A549 (cell line): ENCODE results near the gene ATP2B3. TPM values are rescaled to one million over a fixed set of nuclear protein-coding genes. Genes with fewer than 3 reads are reported as not detected.

Source experiments
- ATAC-seq, 2 experiments: fragments of 200-7000 bp in 1 of 2; fragments of >200 bp in 1 of 2; cut with Nextera tagmentation in 1 of 2; cut with Tn5 transposase in 1 of 2; 3 replicates each; pipeline versions ENCODE4 v1.8.0 to v1.9.1; 2018 to 2020; ENCODE audit warnings: mild to moderate bottlenecking in 1 of 2, moderate library complexity in 1 of 2
- CTCF ChIA-PET: fragments of 300-600 bp; sonication (Branson Sonifier 250); formaldehyde crosslinking; extraction: SDS; loops from one replicate; lab custom pipeline; 2021; ENCODE audit warnings: antibody characterized with exemption, inconsistent platforms; lab: Yijun Ruan, JAX
- POLR2A ChIA-PET: fragments of 350-600 bp; formaldehyde crosslinking; extraction: SDS; loops from one replicate; lab custom pipeline; 2021; ENCODE audit warnings: antibody characterized with exemption, inconsistent platforms; lab: Yijun Ruan, JAX
- DNase-seq, 2 experiments: peaks; one replicate each; pipeline versions ENCODE4 v3.0.0 to v3.0.0-alpha.2; 2011 to 2016; ENCODE audit warnings: low read depth in 1 of 2, low spot score in 1 of 2
- FAIRE-seq: peaks from 2 replicates; lab custom pipeline; 2011; peaks lifted over from hg19 to GRCh38; lab: Jason Lieb, UNC
- H3K27ac ChIP-seq, 2 experiments: fragments of >200 bp; sonication (Bioruptor Twin); formaldehyde crosslinking; 3 replicates each; pipeline ENCODE4 v1.5.1; 2016 to 2017
- H3K4me1 ChIP-seq: fragments of >200 bp; sonication (Bioruptor Twin); formaldehyde crosslinking; 3 replicates; pipeline ENCODE4 v1.6.1; 2016
- H3K4me2 ChIP-seq: fragments of >200 bp; sonication (Bioruptor Twin); formaldehyde crosslinking; 3 replicates; pipeline ENCODE4 v1.6.1; 2016
- H3K4me3 ChIP-seq: fragments of >200 bp; sonication (Bioruptor Twin); formaldehyde crosslinking; 3 replicates; pipeline ENCODE4 v1.5.1; 2016
- H3K9me3 ChIP-seq: fragments of >200 bp; sonication (Bioruptor Twin); formaldehyde crosslinking; 3 replicates; pipeline ENCODE4 v1.6.1; 2016
- ATOH8 ChIP-seq: fragments of 250-450 bp; sonication (Bioruptor Pico); IDR thresholded peaks from 2 replicates; pipeline ENCODE4 v1.5.0; 2020; ENCODE audit warnings: low read depth, mild to moderate bottlenecking, moderate library complexity
- BHLHE40 ChIP-seq: IDR thresholded peaks from 2 replicates; pipeline ENCODE4 v1.6.1; 2012; ENCODE audit warnings: low read depth, low read length, inconsistent platforms
- CBX2 ChIP-seq: fragments of 200-600 bp; sonication (generic); IDR thresholded peaks from 2 replicates; pipeline ENCODE4 v1.6.1; 2016; ENCODE audit warnings: low read depth, mild to moderate bottlenecking, borderline replicate concordance
- CBX8 ChIP-seq: fragments of 200-600 bp; sonication (generic); IDR thresholded peaks from 2 replicates; pipeline ENCODE4 v1.6.1; 2016
- CHD4 ChIP-seq: fragments of 200-600 bp; sonication (generic); IDR thresholded peaks from 2 replicates; pipeline ENCODE4 v1.6.1; 2016; ENCODE audit warnings: antibody characterized with exemption, mild to moderate bottlenecking, borderline replicate concordance
- EHF ChIP-seq: fragments of 250-450 bp; sonication (Bioruptor Pico); IDR thresholded peaks from 2 replicates; pipeline ENCODE4 v1.5.0; 2020; ENCODE audit warnings: mild to moderate bottlenecking
- ELK1 ChIP-seq: fragments of 150-350 bp; IDR thresholded peaks from 2 replicates; pipeline ENCODE4 v1.6.1; 2014; ENCODE audit warnings: low read depth, mild to moderate bottlenecking, low read length
- ESRRA ChIP-seq: fragments of 150-350 bp; IDR thresholded peaks from 2 replicates; pipeline ENCODE4 v1.6.1; 2014; ENCODE audit warnings: mild to moderate bottlenecking, low read length, borderline replicate concordance
- GATA3 ChIP-seq: IDR thresholded peaks from 2 replicates; pipeline ENCODE4 v1.6.1; 2012; ENCODE audit warnings: borderline replicate concordance
- HES2 ChIP-seq: fragments of >200 bp; sonication (Bioruptor Twin); formaldehyde crosslinking; IDR thresholded peaks from 2 replicates; pipeline ENCODE4 v1.6.1; 2016
- HMGXB4 ChIP-seq: fragments of 250-450 bp; sonication (Bioruptor Pico); IDR thresholded peaks from 2 replicates; pipeline ENCODE4 v1.5.0; 2021; ENCODE audit warnings: mild to moderate bottlenecking, moderate library complexity, borderline replicate concordance
- HOXA7 ChIP-seq: fragments of 250-450 bp; sonication (Bioruptor Pico); IDR thresholded peaks from 2 replicates; pipeline ENCODE4 v1.5.0; 2020; ENCODE audit warnings: mild to moderate bottlenecking, moderate library complexity
- JUN ChIP-seq, 2 experiments: fragments of >200 bp; sonication (Bioruptor Twin); formaldehyde crosslinking; IDR thresholded peaks; 2 replicates in 1 of 2; 3 replicates in 1 of 2; pipeline ENCODE4 v1.6.1; 2016 to 2017
- JUNB ChIP-seq: fragments of >200 bp; sonication (Bioruptor Twin); formaldehyde crosslinking; IDR thresholded peaks from 2 replicates; pipeline ENCODE4 v1.6.1; 2016
- KDM1A ChIP-seq: fragments of 200-600 bp; sonication (generic); IDR thresholded peaks from 2 replicates; pipeline ENCODE4 v1.6.1; 2016; ENCODE audit warnings: low read depth, mild to moderate bottlenecking
- MAFK ChIP-seq: fragments of 450-650 bp; IDR thresholded peaks from 2 replicates; pipeline ENCODE4 v1.6.1; 2014; ENCODE audit not compliant: partially characterized antibody
- PHF8 ChIP-seq: fragments of 200-600 bp; sonication (generic); IDR thresholded peaks from 2 replicates; pipeline ENCODE4 v1.6.1; 2016; ENCODE audit warnings: low read depth, mild to moderate bottlenecking, antibody characterized with exemption, moderate library complexity, borderline replicate concordance
- POLR2AphosphoS2 ChIP-seq: conservative IDR thresholded peaks from 2 replicates; pipeline ENCODE4 v1.6.1; 2012; ENCODE audit warnings: low read length, improper control_type of control experiment, inconsistent platforms
- RAD21 ChIP-seq, 2 experiments: fragments of >200 bp in 1 of 2; sonication (Bioruptor Twin) in 1 of 2; formaldehyde crosslinking in 1 of 2; IDR thresholded peaks in 1 of 2; conservative IDR thresholded peaks in 1 of 2; 2 replicates in 1 of 2; 3 replicates in 1 of 2; pipeline ENCODE4 v1.6.1; 2012 to 2018; ENCODE audit warnings: inconsistent platforms in 1 of 2
- RARB ChIP-seq: fragments of 250-450 bp; sonication (Bioruptor Pico); IDR thresholded peaks from 2 replicates; pipeline ENCODE4 v1.8.0; 2021; ENCODE audit warnings: mild to moderate bottlenecking, moderate library complexity
- REST ChIP-seq: fragments of 200-600 bp; sonication (generic); IDR thresholded peaks from 2 replicates; pipeline ENCODE4 v1.6.1; 2016; ENCODE audit warnings: antibody characterized with exemption, mild to moderate bottlenecking, moderate library complexity
- RFX5 ChIP-seq: fragments of 450-650 bp; IDR thresholded peaks from 2 replicates; pipeline ENCODE4 v1.7.1; 2014; ENCODE audit warnings: antibody characterized with exemption, mild to moderate bottlenecking, moderate library complexity
- RNF2 ChIP-seq: fragments of 200-600 bp; sonication (generic); IDR thresholded peaks from 2 replicates; pipeline ENCODE4 v1.6.1; 2016; ENCODE audit warnings: low read depth, mild to moderate bottlenecking, antibody characterized with exemption, moderate library complexity, borderline replicate concordance
- TP53 ChIP-seq: fragments of 250-450 bp; sonication (Bioruptor Pico); IDR thresholded peaks from 2 replicates; pipeline ENCODE4 v1.5.0; 2021; ENCODE audit warnings: mild to moderate bottlenecking, moderate library complexity
- ZC3H11A ChIP-seq: fragments of 450-650 bp; IDR thresholded peaks from 2 replicates; pipeline ENCODE4 v1.6.1; 2014; ENCODE audit warnings: antibody characterized with exemption, mild to moderate bottlenecking
- ZNF302 ChIP-seq: fragments of 250-450 bp; sonication (Bioruptor Pico); IDR thresholded peaks from 2 replicates; pipeline ENCODE4 v1.9.0; 2021; ENCODE audit warnings: inconsistent platforms, mild to moderate bottlenecking, moderate library complexity
- ZSCAN20 ChIP-seq: fragments of 250-450 bp; sonication (Bioruptor Pico); IDR thresholded peaks from 2 replicates; pipeline ENCODE4 v1.8.0; 2022; ENCODE audit warnings: mild to moderate bottlenecking, moderate library complexity
- WGBS: methylation state at CpG from one replicate; pipeline ENCODE4 v1.1.6; 2017; ENCODE audit errors: missing lambda C conversion rate; 5-methylcytosine and 5-hydroxymethylcytosine counted together
- polyA plus RNA-seq, 4 experiments: library from polyadenylated mRNA; depleted of rRNA in 3 of 4; stranded (reverse); fragments of >200 nt; fragmentation: RNase III in 1 of 4; extraction: RNeasy Plus Mini Kit Qiagen cat#74134 plus additional on column Dnase treatment in 1 of 4; gene quantifications; 2 replicates in 3 of 4; 3 replicates in 1 of 4; pipeline ENCODE4 v1.2.3, GENCODE V29; 2011 to 2017

ATP2B3 gene
- polyA plus RNA-seq, 2 of the 4 experiments (the other 2 are of a cell fraction) = 0.13 to 0.30 TPM

- FAIRE-seq (no peak), DNase-seq (no peak), ATAC-seq (no peak)
- Histone ChIP-seq H3K4me3 (no peak overlapping the region), H3K4me1 (no peaks in the 10 kb centered on the region), H3K27ac (no peak overlapping the region), H3K4me2 (no peak overlapping the region), H3K9me3 (no peaks in the 10 kb centered on the region)
- ChIA-PET POLR2A (no interaction called here), CTCF (interaction anchor here (0.8 to 2.0 kb wide), 4 partner anchors 9 to 76 kb away, joined by 3 to 10 read pairs (median 4); no protein-coding TSS in a partner anchor)
- no peak for TF ChIP-seq HMGXB4 (CRISPR knock-in tag)
- TF ChIP-seq ZNF302 (CRISPR knock-in tag) = no peak
- TF ChIP-seq RNF2 = no peak
- TF ChIP-seq ESRRA = no peak
- TF ChIP-seq KDM1A = no peak
- no peak for TF ChIP-seq EHF (CRISPR knock-in tag)
- TF ChIP-seq TP53 (CRISPR knock-in tag) = no peak
- no peak for TF ChIP-seq MAFK
- no peak for TF ChIP-seq POLR2AphosphoS2
- TF ChIP-seq GATA3 = no peak
- TF ChIP-seq PHF8 = no peak
- no peak for TF ChIP-seq ZC3H11A
- no peak for TF ChIP-seq JUN (IDR thresholded peaks at IDR 0.05)
- TF ChIP-seq ZSCAN20 (CRISPR knock-in tag) = no peak
- 92% methylated on average over 21 of the region's 26 CpGs for WGBS
Measured at GRCh38 chrX:153590961-153591956, 73.8 kb downstream of the ATP2B3 start.

GRCh38 chrX:153592091-153592833, 74.8 kb downstream of the ATP2B3 start:
- FAIRE-seq (no peak), ATAC-seq (no peak), DNase-seq (no peak)
- 95% methylated on average over 19 of the region's 30 CpGs for WGBS
- no peak for TF ChIP-seq RFX5
- TF ChIP-seq REST = no peak
- no peak for TF ChIP-seq HES2
- TF ChIP-seq RAD21 (conservative IDR thresholded peaks at IDR 0.05 in 1 of 2, IDR thresholded peaks at IDR 0.05 in 1 of 2) = no peak
- no peak for TF ChIP-seq ATOH8
- no peak for TF ChIP-seq RARB
- no peak for TF ChIP-seq ELK1
- TF ChIP-seq BHLHE40 = no peak
- TF ChIP-seq MAFK = no peak
- no peak for TF ChIP-seq HOXA7 (CRISPR knock-in tag)
- no peak for TF ChIP-seq JUNB
- no peak for TF ChIP-seq KDM1A
- no peak for TF ChIP-seq CBX8
- no peak for TF ChIP-seq GATA3
- no peak for TF ChIP-seq CBX2
- no peak for TF ChIP-seq CHD4
- CTCF ChIA-PET = interaction anchor here (0.8 to 2.0 kb wide), 6 partner anchors 8 to 75 kb away, joined by 3 to 10 read pairs (median 4); no protein-coding TSS in a partner anchor
- peaks cover 3% of the 10 kb centered on the region; the same call in 2 of the 3 replicates for H3K4me1 ChIP-seq
- H3K27ac ChIP-seq = no peak overlapping the region
- POLR2A ChIA-PET = no interaction called here
- no peak overlapping the region for H3K4me2 ChIP-seq
- H3K4me3 ChIP-seq = no peak overlapping the region
- no peaks in the 10 kb centered on the region for H3K9me3 ChIP-seq
